HepG2 (cell line): ENCODE results near the gene ERRFI1. TPM values are rescaled to one million over a fixed set of nuclear protein-coding genes. Genes with fewer than 3 reads are reported as not detected.
A peak's percentile ranks its signal among the peaks of the same experiment; 100 is the strongest.

Experiments
- ATAC-seq: fragments of 200-7000 bp; cut with Tn5 transposase; 3 replicates; pipeline ENCODE4 v1.9.1; 2020; ENCODE audit warnings: mild to moderate bottlenecking, moderate library complexity
- BruUV-seq: library from RNA; stranded (reverse); fragments of 400-500 nt; replicated peaks from 2 replicates; lab custom pipeline; 2021; lab: Mats Ljungman, UMichigan
- CTCF ChIA-PET: fragments of 300-600 bp; formaldehyde crosslinking; extraction: SDS; loops from one replicate; lab custom pipeline; 2021; ENCODE audit warnings: low total read pairs, inconsistent platforms, low intra/inter-chr PET ratio; lab: Yijun Ruan, JAX
- POLR2A ChIA-PET: fragments of 350-600 bp; sonication (Branson Sonifier 250); formaldehyde crosslinking; loops from one replicate; lab custom pipeline; 2020; ENCODE audit warnings: antibody characterized with exemption, inconsistent platforms; lab: Yijun Ruan, JAX
- DNase-seq: peaks from one replicate; pipeline ENCODE4 v3.0.0-alpha.2; 2015; ENCODE audit warnings: low spot score
- FAIRE-seq: peaks from 3 replicates; lab custom pipeline; 2011; peaks lifted over from hg19 to GRCh38; lab: Jason Lieb, UNC
- H2AFZ ChIP-seq: one replicate; pipeline ENCODE4 v1.6.1; 2011; ENCODE audit warnings: low read length, inconsistent platforms
- H3K27ac ChIP-seq: fragments of 300-600 bp; 3 replicates; pipeline ENCODE4 v1.8.0; 2011; ENCODE audit warnings: mixed run types, mild to moderate bottlenecking, mixed read lengths, low read length, inconsistent platforms; ENCODE audit not compliant: insufficient read depth; ENCODE audit errors: extremely low read length
- H3K27me3 ChIP-seq, 2 experiments: fragments of 200-600 bp in 1 of 2; 2 replicates in 1 of 2; 3 replicates in 1 of 2; pipeline versions ENCODE4 v1.6.0 to v1.8.0; 2011; ENCODE audit warnings: low read length in 2 of 2, mild to moderate bottlenecking in 2 of 2, moderate library complexity in 2 of 2, inconsistent platforms in 1 of 2; ENCODE audit not compliant: insufficient read depth in 2 of 2, control insufficient read depth in 1 of 2
- H3K36me3 ChIP-seq, 2 experiments: fragments of 200-600 bp in 1 of 2; replicated peaks in 1 of 2; 2 replicates in 1 of 2; 3 replicates in 1 of 2; pipeline versions ENCODE4 v1.5.1 to v1.8.0; 2011; ENCODE audit warnings: low read length in 2 of 2, inconsistent platforms in 1 of 2; ENCODE audit not compliant: insufficient read depth in 2 of 2, control insufficient read depth in 1 of 2
- H3K4me1 ChIP-seq: 2 replicates; pipeline ENCODE4 v1.5.1; 2012; ENCODE audit warnings: low read length, inconsistent platforms; ENCODE audit not compliant: insufficient read depth
- H3K4me2 ChIP-seq: 2 replicates; pipeline ENCODE4 v1.6.0; 2011; ENCODE audit warnings: low read depth, low read length, inconsistent platforms
- H3K4me3 ChIP-seq, 3 experiments: fragments of 200-600 bp in 1 of 3; sonication (generic), shearing (Covaris generic) in 1 of 3; replicated peaks in 1 of 3; 2 replicates each; pipeline ENCODE4 v1.5.1; 2011 to 2016; ENCODE audit warnings: low read length in 3 of 3, inconsistent platforms in 2 of 3, low read depth in 2 of 3, mild to moderate bottlenecking in 2 of 3, control low read depth in 1 of 3, mixed read lengths in 1 of 3; ENCODE audit not compliant: insufficient read depth in 1 of 3
- H3K79me2 ChIP-seq: one replicate; pipeline ENCODE4 v1.6.1; 2011; ENCODE audit warnings: low read length, inconsistent platforms; ENCODE audit not compliant: insufficient read depth
- H3K9ac ChIP-seq: 2 replicates; pipeline ENCODE4 v1.6.0; 2011; ENCODE audit warnings: mild to moderate bottlenecking, low read depth, low read length, inconsistent platforms; ENCODE audit not compliant: insufficient read depth
- H3K9me3 ChIP-seq: 2 replicates; pipeline ENCODE4 v1.5.1; 2012; ENCODE audit warnings: mild to moderate bottlenecking, low read length
- H4K20me1 ChIP-seq: 2 replicates; pipeline ENCODE4 v1.6.0; 2011; ENCODE audit warnings: inconsistent platforms, mild to moderate bottlenecking, low read length, moderate library complexity; ENCODE audit not compliant: insufficient read depth
- CHD4 ChIP-seq: fragments of 200-600 bp; sonication (generic); IDR thresholded peaks from 2 replicates; pipeline ENCODE4 v1.7.0; 2017; ENCODE audit warnings: mild to moderate bottlenecking, low read length, borderline replicate concordance
- CREB1 ChIP-seq, 2 experiments: fragments of 450-650 bp in 1 of 2; IDR thresholded peaks; 2 replicates each; pipeline ENCODE4 v1.6.1; 2016 to 2017; ENCODE audit warnings: control low read depth in 1 of 2, mild to moderate bottlenecking in 1 of 2, missing compliant biosample characterization in 1 of 2, missing genetic modification characterization in 1 of 2
- FOSL2 ChIP-seq: sonication (generic); formaldehyde crosslinking; IDR thresholded peaks from 2 replicates; pipeline ENCODE4 v1.4.0; 2020; ENCODE audit warnings: missing genetic modification reagents
- GATAD2A ChIP-seq: IDR thresholded peaks from 2 replicates; pipeline ENCODE4 v1.6.1; 2016
- HDAC1 ChIP-seq: sonication (generic); formaldehyde crosslinking; IDR thresholded peaks from 2 replicates; pipeline ENCODE4 v1.5.1; 2020; ENCODE audit warnings: mild to moderate bottlenecking, missing genetic modification reagents
- HMG20A ChIP-seq: IDR thresholded peaks from 2 replicates; pipeline ENCODE4 v1.6.1; 2016; ENCODE audit warnings: borderline replicate concordance
- NCOR1 ChIP-seq: fragments of 200-600 bp; sonication (generic); IDR thresholded peaks from 2 replicates; pipeline ENCODE4 v1.7.0; 2017; ENCODE audit warnings: antibody characterized with exemption, low read length, borderline replicate concordance
- PAF1 ChIP-seq: IDR thresholded peaks from 2 replicates; pipeline ENCODE4 v1.6.1; 2016; ENCODE audit warnings: missing genetic modification reagents, missing compliant biosample characterization
- TBX2 ChIP-seq: sonication (generic); formaldehyde crosslinking; IDR thresholded peaks from 2 replicates; pipeline ENCODE4 v1.5.0; 2020; ENCODE audit warnings: missing genetic modification reagents, mild to moderate bottlenecking, borderline replicate concordance
- THAP11 ChIP-seq: IDR thresholded peaks from 2 replicates; pipeline ENCODE4 v1.6.1; 2016; ENCODE audit warnings: missing biosample characterization, missing genetic modification reagents
- U2AF1 ChIP-seq: fragments of 200-400 bp; formaldehyde crosslinking; optimal IDR thresholded peaks from 2 replicates; pipeline ENCODE3; 2017; ENCODE audit warnings: mild to moderate bottlenecking, low read depth, low read length
- ZFP82 ChIP-seq: sonication (generic); formaldehyde crosslinking; IDR thresholded peaks from 2 replicates; pipeline ENCODE4 v1.5.1; 2020; ENCODE audit warnings: mild to moderate bottlenecking, missing genetic modification reagents, borderline replicate concordance
- ZMYM2 ChIP-seq: sonication (generic); formaldehyde crosslinking; IDR thresholded peaks from 2 replicates; pipeline ENCODE4 v1.8.0; 2022; ENCODE audit warnings: mild to moderate bottlenecking, missing genetic modification reagents
- ZMYM3 ChIP-seq: sonication (generic); formaldehyde crosslinking; IDR thresholded peaks from 2 replicates; pipeline ENCODE4 v1.5.1; 2020; ENCODE audit warnings: mild to moderate bottlenecking, missing genetic modification reagents
- ZNF12 ChIP-seq: sonication (generic); formaldehyde crosslinking; IDR thresholded peaks from 2 replicates; pipeline ENCODE4 v1.5.0; 2020; ENCODE audit warnings: missing genetic modification reagents
- ZNF296 ChIP-seq: sonication (generic); formaldehyde crosslinking; conservative IDR thresholded peaks from 2 replicates; pipeline ENCODE4 v1.5.0; 2020; ENCODE audit warnings: mild to moderate bottlenecking, missing genetic modification reagents
- ZNF33A ChIP-seq: sonication (generic); formaldehyde crosslinking; IDR thresholded peaks from 2 replicates; pipeline ENCODE4 v1.5.1; 2020; ENCODE audit warnings: missing genetic modification reagents, mild to moderate bottlenecking, moderate library complexity, borderline replicate concordance
- ZNF879 ChIP-seq: sonication (generic); formaldehyde crosslinking; IDR thresholded peaks from 2 replicates; pipeline ENCODE4 v1.8.1; 2023; ENCODE audit warnings: missing genetic modification reagents
- WGBS: methylation state at CpG from one replicate; pipeline ENCODE4 v1.1.6; 2017; ENCODE audit warnings: low lambda C conversion rate; 5-methylcytosine and 5-hydroxymethylcytosine counted together
- in situ Hi-C: cut with HindIII; loops from 2 replicates; pipeline ENCODE4 v1.10.0; 2017; ENCODE audit warnings: low pct_unique_long_range_greater_than_20kb; ENCODE audit not compliant: extremely low pct_ligation_motif_present
- intact Hi-C: fragments of 100-400 bp; cut with micrococcal nuclease; formaldehyde crosslinking; loops from one replicate; pipeline ENCODE4 v1.10.0; 2022; ENCODE audit not compliant: unreplicated experiment
- polyA plus RNA-seq, 8 experiments: library from polyadenylated mRNA; depleted of rRNA in 3 of 8; stranded (reverse) in 7 of 8; unstranded in 1 of 8; fragments of >200 nt; fragmentation: Illumina TruSeq in 4 of 8; extraction: Trizol in 4 of 8; gene quantifications; 2 replicates each; pipeline versions ENCODE4 v1.2.1 to v1.2.3, GENCODE V29; 2011 to 2016; ENCODE audit warnings: low read depth in 4 of 8, missing spikeins in 1 of 8, mixed read lengths in 1 of 8; ENCODE audit not compliant: insufficient read depth in 1 of 8
- total RNA-seq, 5 experiments: library from RNA; depleted of rRNA; stranded (reverse); fragments of >200 nt; fragmentation: Illumina TruSeq; extraction: Trizol; gene quantifications; 2 replicates each; pipeline ENCODE4 v1.2.3, GENCODE V29; 2016; ENCODE audit warnings: low read depth in 1 of 5
- TF ChIP-seq, protein P1 (sequence below): sonication (generic); formaldehyde crosslinking; conservative IDR thresholded peaks from 2 replicates; pipeline ENCODE4 v1.4.0; 2020; ENCODE audit warnings: missing genetic modification reagents
- TF ChIP-seq, protein P2 (sequence below): IDR thresholded peaks from 2 replicates; pipeline ENCODE4 v1.6.1; 2016
- TF ChIP-seq, protein P3 (sequence below): sonication (generic); formaldehyde crosslinking; IDR thresholded peaks from 2 replicates; pipeline ENCODE4 v1.9.0; 2022; ENCODE audit warnings: low read depth, missing genetic modification reagents

Gene ERRFI1
- total and polyA plus RNA-seq, 2 of the 13 experiments (the other 11 are each of a cell fraction or from before 2014, with no cell fraction given), result 84.4 to 753 TPM

DNA sequence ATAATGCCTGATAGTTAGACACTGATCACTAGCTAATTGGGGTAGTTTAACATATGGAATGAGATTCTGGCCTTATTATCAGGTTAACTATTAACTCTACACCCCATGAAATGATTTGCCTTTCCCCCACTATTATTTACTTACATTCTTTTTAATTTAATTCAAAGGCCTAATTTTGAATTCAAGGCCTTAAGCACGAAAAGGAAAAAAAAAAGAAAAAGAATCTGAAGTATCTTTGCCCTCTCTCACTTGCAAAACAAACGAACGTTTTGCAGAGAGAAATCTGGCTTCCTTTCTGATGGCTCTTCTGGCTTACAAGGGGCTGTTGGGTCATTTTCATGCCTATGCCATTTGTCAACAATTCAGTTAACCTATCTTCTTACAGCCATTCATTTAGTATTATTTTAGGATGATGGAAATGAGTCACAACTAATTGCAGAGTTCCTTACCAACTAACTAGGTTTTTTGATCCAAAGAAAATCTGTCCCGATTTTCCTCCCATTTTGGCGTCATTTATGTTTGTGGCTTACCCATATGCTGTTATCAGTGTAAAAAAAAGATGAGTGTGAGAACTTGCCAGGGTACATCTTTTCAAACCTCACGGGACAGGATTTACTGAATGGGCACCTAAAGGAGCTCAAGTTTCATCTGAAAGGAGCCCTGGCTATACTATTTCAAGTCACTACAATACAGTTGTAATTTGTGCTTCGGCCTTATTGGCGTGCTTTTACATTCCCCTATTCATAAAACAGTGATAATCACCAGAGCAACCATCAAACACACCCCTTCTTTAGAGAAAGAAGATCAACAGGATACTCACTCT, 1.9 kb upstream of the ERRFI1 start:
- no peak for ATAC-seq
- H3K4me2 ChIP-seq, result peak overlapping the region; percentile 65
- TF ChIP-seq HMG20A (CRISPR knock-in tag) (peak; percentile 42; the same call in 1 of the 2 replicates), ZFP82 (0 out of 2 replicates have a peak, but pooled peaks have one; percentile 76), ZNF879 (CRISPR knock-in tag) (no peak), ZMYM3 (no peak), ZNF12 (no peak), FOSL2 (CRISPR knock-in tag) (0 out of 2 replicates have a peak, but pooled peaks have one; percentile 30), THAP11 (CRISPR knock-in tag) (peak; percentile 5; the same call in 1 of the 2 replicates), CHD4 (peak; percentile 61; the same call in 1 of the 2 replicates), PAF1 (0 out of 2 replicates have a peak, but pooled peaks have one; percentile 6), HDAC1 (CRISPR knock-in tag) (peak; percentile 45; the same call in 1 of the 2 replicates), GATAD2A (CRISPR knock-in tag) (peak; percentile 8; the same call in 1 of the 2 replicates), CREB1 (IDR thresholded peaks at IDR 0.05) (no peak), CREB1 (CRISPR knock-in tag; IDR thresholded peaks at IDR 0.05) (peak; percentile 71), ZNF296 (no peak), ZNF33A (CRISPR knock-in tag) (0 out of 2 replicates have a peak, but pooled peaks have one; percentile 42), NCOR1 (peak; percentile 38), ZMYM2 (0 out of 2 replicates have a peak, but pooled peaks have one; percentile 36), U2AF1 (no peak), TBX2 (CRISPR knock-in tag) (peak; percentile 74; the same call in 1 of the 2 replicates)
- TF ChIP-seq, protein P1, sequence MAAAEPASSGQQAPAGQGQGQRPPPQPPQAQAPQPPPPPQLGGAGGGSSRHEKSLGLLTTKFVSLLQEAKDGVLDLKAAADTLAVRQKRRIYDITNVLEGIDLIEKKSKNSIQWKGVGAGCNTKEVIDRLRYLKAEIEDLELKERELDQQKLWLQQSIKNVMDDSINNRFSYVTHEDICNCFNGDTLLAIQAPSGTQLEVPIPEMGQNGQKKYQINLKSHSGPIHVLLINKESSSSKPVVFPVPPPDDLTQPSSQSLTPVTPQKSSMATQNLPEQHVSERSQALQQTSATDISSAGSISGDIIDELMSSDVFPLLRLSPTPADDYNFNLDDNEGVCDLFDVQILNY (CRISPR knock-in tag), result no peak
- TF ChIP-seq, protein P2, sequence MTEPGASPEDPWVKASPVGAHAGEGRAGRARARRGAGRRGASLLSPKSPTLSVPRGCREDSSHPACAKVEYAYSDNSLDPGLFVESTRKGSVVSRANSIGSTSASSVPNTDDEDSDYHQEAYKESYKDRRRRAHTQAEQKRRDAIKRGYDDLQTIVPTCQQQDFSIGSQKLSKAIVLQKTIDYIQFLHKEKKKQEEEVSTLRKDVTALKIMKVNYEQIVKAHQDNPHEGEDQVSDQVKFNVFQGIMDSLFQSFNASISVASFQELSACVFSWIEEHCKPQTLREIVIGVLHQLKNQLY (CRISPR knock-in tag), result no peak
- TF ChIP-seq, protein P3, sequence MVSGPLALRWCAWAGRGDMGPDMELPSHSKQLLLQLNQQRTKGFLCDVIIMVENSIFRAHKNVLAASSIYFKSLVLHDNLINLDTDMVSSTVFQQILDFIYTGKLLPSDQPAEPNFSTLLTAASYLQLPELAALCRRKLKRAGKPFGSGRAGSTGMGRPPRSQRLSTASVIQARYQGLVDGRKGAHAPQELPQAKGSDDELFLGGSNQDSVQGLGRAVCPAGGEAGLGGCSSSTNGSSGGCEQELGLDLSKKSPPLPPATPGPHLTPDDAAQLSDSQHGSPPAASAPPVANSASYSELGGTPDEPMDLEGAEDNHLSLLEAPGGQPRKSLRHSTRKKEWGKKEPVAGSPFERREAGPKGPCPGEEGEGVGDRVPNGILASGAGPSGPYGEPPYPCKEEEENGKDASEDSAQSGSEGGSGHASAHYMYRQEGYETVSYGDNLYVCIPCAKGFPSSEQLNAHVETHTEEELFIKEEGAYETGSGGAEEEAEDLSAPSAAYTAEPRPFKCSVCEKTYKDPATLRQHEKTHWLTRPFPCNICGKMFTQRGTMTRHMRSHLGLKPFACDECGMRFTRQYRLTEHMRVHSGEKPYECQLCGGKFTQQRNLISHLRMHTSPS (CRISPR knock-in tag), result no peak

More for the DNA sequence above, 1.9 kb upstream of the ERRFI1 start:
- Histone ChIP-seq H3K9ac (peak overlapping the region; percentile 100), H3K4me3 (peak overlapping the region; percentile 5 to 31 (median 20); a peak in 5 of 6 replicates), H3K36me3 (peaks cover 2 to 21% of the 10 kb centered on the region in 2 experiments; a peak in 4 of 5 replicates), H3K79me2 (peaks cover 51% of the 10 kb centered on the region), H3K27ac (peak overlapping the region; percentile 99), H3K4me1 (peaks cover 41% of the 10 kb centered on the region), H3K27me3 (peaks cover 0 to 5% of the 10 kb centered on the region in 2 experiments; a peak in 1 of 5 replicates), H3K9me3 (no peaks in the 10 kb centered on the region), H4K20me1 (peaks cover 31% of the 10 kb centered on the region), H2AFZ (no peak overlapping the region)
- in situ Hi-C loops, result loop anchor here (10.0 to 25.0 kb wide), 2 partner anchors 109 to 207 kb away; no protein-coding TSS in a partner anchor
- intact Hi-C loops, result loop anchor here (1.0 to 10.0 kb wide), 7 partner anchors 49 to 287 kb away; no protein-coding TSS in a partner anchor
- no TSS peak for BruUV-seq
- FAIRE-seq, result no peak
- WGBS, result 8% methylated on average over 8 of the region's 8 CpGs
- ChIA-PET CTCF (no interaction called here), POLR2A (interaction anchor here (0.6 to 3.7 kb wide), 44 partner anchors 11 to 322 kb away, joined by 3 to 99 read pairs (median 8); partner anchors contain the start of gene PARK7)
- peak; percentile 76 for DNase-seq
